HG03521 (cell line): Measurements from ENCODE around the gene LGALS7B.
A peak's percentile ranks its signal among the peaks of the same experiment; 100 is the strongest.
"Not testable (repeated sequence)": the region's sequence is repeated elsewhere in the genome, so short reads cannot be mapped to it uniquely, and the experiment has no call there.

ENCODE experiments used
- ATAC-seq: cut with Tn5 transposase; IDR thresholded peaks from one replicate; pipeline ENCODE4 v1.9.1; 2021; ENCODE audit warnings: mild to moderate bottlenecking, moderate library complexity; ENCODE audit not compliant: unreplicated experiment

LGALS7B gene

DNA sequence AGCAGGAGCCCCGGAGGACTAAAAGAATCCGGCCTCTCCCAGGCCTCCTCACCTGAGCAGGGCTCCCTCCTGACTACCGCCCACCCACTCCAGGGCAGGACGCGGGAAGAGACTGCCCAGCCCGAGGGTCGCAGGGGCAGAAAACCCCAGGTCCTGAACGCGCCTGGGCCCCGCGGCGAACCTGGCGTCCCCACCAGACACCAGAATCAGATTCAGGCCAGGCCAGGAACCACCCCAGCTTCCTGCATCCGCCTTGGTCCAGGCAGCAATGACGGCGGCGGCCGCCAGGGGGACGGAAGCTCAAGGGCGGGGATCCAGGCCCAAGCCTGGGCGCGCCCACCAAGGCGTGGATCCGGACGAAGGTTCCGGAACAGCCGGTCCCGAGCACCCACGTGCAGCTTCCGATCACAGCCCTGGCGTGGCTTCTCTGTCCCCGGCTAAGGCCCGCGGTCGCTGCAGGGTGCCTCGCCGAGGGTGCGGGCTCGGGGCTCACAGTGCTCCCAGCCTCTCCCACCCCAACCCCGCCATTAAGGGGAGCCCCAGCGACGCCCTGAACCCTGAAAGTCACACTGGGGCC is 19.3 kb upstream of the LGALS7B start:
- peak; percentile 54 for ATAC-seq

GRCh38 chr19:38770228-38770948 is 18.6 kb upstream of the LGALS7B start:
- ATAC-seq = not testable (repeated sequence)

DNA sequence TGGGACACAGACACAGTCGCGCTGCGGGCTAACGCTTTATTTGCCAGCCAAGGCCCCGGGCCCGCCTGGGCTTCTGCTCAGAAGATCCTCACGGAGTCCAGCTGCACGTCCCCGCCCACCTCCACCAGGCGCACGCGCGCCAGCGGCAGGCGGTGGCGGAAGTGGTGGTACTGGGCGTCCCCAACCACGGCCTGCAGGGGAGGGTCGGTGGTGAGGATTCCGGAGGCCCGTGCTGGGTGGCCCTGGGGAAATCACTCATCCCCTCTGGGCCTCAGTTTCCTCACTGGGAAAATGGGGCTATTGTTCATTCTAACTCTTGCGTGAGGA is 18.1 kb upstream of the LGALS7B start:
- ATAC-seq = not testable (repeated sequence)

- not testable (repeated sequence) for ATAC-seq
Measured at GRCh38 chr19:38771569-38771968, 17.4 kb upstream of the LGALS7B start.

DNA sequence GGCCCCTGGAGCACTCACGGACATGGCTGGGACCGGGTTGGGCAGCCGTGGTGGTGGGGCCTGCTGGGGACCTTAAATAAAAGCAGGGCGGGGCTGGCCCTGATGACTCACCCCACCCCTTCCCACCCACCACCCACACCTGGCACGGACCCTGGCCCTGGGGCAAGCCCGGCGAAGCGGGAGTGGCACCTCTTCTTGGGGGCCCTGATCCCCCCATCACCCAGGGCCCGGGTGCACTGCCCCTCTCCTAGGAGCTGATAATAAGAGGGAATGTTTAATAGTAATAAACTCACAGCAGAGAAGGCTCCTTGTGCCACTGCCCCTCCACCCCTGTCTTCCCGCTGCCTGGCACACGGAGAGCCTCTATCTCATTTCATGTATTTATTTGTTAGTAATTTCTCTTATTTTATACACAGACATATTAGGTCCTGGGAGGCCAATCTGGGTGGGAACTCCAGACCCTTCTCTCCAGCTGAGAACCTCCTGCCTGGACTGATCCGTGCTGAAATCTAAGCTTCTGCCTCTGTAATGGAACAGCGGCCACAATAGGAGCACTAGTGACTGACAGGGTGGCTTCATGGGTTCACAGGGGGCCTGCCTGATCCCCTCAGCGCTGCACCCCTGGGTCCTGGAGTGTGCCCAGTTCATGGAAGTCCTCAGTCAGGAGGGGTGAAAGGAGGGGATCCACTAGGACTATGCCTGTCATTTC is 15.4 kb upstream of the LGALS7B start, which contains the start of gene LGALS7:
Gene LGALS7, minus strand, starts transcription at position 49 of the 709 bp plus-strand sequence. Its CDS starts 25 bp downstream, at position 24.
- ATAC-seq = no peak

- no peak for ATAC-seq
Measured at GRCh38 chr19:38774181-38774950, 14.6 kb upstream of the LGALS7B start.

GRCh38 chr19:38778733-38779132 is 10.3 kb upstream of the LGALS7B start:
- ATAC-seq = no peak

GRCh38 chr19:38780443-38780842 is 8.6 kb upstream of the LGALS7B start:
- ATAC-seq = no peak

DNA sequence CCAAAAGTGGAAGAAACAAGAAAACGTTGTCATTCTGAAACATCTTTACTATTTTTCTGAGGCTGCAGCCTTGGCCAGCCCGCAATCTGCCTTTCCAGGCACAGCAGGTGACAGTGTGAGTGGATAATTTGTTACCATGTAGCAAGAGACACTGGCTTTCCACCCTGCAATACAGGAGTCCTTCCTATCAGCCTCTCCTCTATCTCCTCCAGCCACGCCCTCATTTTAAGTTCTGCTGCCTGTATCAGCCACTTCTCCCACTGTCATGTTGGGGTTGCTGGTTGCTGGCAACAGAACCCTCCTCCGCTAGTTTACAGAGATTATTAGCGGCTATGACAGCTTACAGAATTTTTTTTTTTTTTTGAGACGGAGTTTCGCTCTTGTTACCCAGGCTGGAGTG is 7.9 kb upstream of the LGALS7B start:
- no peak for ATAC-seq

- not testable (repeated sequence) for ATAC-seq
Measured at GRCh38 chr19:38782212-38782611, 6.8 kb upstream of the LGALS7B start.

DNA sequence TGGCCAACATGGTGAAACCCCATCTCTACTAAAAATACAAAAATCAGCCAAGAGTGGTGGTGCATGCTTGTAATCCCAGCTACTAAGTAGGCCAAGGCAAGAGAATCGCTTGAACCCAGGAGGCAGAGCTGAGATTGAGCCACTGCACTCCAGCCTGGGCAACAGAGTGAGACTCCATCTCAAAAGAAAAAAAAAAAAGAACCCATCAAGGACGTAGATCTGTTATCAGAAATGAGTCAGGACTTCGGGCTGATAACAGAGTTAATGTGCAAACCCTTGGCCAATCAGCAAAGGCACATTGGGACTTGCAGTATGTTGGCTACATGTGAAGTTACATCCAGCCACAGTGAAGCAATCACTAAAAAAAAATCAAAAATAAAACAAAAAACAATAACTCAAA is 4.8 kb upstream of the LGALS7B start:
- no peak for ATAC-seq

GRCh38 chr19:38785187-38785699 is 3.8 kb upstream of the LGALS7B start:
- ATAC-seq = no peak

DNA sequence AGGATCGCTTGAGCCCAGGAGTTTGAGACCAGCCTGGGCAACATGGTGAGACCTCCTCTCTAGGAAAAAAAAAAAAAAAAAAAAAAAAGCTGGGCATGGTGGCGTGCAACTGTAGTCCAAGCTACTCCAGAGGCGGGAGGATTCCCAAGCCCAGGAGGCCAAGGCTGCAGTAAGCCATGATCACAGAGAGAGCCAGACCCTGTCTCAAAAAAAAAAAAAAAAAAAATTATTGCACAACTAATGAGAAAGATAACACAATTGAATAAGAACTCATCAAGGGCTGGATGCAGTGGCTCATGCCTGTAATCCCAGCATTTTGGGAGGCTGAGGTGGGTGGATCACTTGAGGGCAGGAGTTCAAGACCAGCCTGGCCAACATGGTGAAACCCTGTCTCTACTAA is 2.9 kb upstream of the LGALS7B start:
- ATAC-seq = not testable (repeated sequence)

DNA sequence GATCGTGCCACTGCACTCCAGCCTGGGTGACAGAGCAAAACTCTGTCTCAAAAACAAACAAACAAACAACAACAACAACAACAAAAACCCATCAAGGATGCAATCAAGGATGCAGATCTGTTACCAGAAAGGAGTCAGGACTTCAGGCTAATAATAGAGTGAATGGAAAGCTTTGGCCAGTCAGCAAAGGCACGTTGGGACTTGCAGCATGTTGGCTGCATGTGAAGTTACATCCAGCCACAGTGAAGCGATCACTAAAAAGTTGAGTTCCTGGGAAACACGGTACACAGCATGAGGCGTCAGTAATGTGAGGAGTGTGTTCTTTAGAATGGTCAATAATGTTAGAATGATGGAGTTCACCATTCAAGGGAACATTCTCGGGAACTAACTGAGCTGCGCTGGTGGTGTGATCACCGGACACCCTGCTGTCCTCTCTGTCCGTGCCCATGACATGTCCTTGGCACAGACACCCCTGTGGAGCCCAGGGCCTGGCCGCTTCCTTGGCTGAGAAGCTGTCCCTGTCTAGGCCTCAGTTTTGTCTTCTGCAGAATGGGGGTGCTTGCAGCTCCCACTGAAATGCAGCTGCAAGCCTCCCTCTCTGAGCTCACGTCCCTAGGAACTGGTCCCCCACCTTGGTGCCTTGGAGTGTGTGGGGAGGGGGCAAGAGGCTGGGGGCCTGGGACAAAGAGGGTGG is 2.3 kb upstream of the LGALS7B start:
- no peak for ATAC-seq

DNA sequence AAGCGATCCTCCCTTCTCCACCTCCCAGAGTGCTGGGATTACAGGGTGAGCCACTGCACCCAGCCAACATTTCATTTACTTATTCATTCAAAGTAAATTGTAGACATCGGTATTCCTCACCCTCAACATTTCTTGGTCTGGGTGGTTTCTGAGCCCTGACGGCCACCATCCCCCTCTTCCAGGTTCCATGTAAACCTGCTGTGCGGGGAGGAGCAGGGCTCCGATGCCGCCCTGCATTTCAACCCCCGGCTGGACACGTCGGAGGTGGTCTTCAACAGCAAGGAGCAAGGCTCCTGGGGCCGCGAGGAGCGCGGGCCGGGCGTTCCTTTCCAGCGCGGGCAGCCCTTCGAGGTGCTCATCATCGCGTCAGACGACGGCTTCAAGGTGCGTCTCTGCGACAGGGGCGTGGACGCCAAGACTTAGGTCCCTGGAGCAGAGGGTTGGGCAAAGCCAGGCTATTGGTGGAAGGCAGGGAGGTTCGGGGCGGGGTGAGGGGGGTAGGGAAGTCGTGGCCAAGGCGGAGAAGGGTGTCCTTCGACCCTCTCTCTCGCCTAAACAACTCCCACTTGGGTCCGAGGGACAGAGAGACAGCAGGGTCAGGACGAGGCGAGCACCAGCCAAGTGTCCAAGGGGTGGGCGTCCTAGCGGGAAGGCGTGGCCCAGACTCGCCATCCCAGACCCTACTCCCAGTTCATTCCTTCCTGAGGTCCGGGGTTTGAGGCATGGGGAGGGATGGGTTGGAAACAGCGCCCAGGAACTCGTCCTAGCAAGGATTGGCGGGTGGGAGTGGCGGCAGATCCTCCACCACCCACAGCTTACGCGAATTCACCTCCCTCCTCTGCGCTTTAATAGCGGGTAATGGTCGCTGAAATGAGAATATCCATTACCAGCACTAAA is 1.8 kb downstream of the LGALS7B start:
- not testable (repeated sequence) for ATAC-seq

DNA sequence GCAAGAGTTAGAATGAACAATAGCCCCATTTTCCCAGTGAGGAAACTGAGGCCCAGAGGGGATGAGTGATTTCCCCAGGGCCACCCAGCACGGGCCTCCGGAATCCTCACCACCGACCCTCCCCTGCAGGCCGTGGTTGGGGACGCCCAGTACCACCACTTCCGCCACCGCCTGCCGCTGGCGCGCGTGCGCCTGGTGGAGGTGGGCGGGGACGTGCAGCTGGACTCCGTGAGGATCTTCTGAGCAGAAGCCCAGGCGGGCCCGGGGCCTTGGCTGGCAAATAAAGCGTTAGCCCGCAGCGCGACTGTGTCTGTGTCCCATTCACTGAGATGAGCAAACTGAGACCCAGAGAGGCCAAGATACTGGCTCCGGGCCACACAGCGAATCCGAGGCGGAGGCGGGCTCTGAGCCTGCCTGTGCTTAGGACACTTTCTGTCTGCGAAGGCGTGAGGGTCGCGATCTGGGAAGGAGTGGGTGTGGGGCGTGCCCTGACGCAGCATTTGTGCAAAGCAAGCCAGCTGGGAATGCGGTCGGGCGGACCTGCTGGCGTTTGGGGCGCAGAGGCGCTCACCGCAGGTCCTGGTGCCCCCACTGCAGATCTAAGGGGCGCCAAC is 2.6 kb downstream of the LGALS7B start:
- not testable (repeated sequence) for ATAC-seq

GRCh38 chr19:38792250-38793111 is 3.5 kb downstream of the LGALS7B start:
- ATAC-seq = no peak

DNA sequence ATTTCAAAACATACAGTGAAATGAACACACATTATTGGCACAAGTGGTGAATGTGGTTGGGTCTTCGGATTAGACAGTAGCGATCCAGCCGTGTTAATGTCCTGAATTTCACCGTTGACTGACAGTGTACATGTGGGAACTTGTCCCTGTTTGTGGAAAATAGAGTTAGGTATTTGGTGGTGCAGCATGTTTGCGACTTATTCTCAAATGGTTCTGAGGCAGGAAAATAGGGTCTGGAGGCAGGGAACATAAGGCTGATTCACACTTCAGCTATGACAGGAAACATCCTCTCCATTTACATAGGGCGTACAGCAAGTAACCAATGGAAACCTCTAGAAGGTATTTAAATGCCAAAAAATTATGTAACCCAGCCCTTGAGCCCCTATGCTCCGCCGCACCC is 4.2 kb downstream of the LGALS7B start:
- ATAC-seq = no peak
